A673 (cell line): ENCODE data around the gene C19orf44. TPM values are rescaled to one million over a fixed set of nuclear protein-coding genes. Genes with fewer than 3 reads are reported as not detected.
A peak's percentile ranks its signal among the peaks of the same experiment; 100 is the strongest.
"Not testable (repeated sequence)": the region's sequence is repeated elsewhere in the genome, so short reads cannot be mapped to it uniquely, and the experiment has no call there.

Experiments
- BruUV-seq: library from RNA; stranded (reverse); fragments of 400-500 nt; replicated peaks from 2 replicates; lab custom pipeline; 2021; lab: Mats Ljungman, UMichigan
- CTCF ChIA-PET: fragments of 300-600 bp; sonication (Branson Sonifier 250); formaldehyde crosslinking; loops from one replicate; lab custom pipeline; 2022; ENCODE audit warnings: antibody characterized with exemption; lab: Charles Lee
- POLR2A ChIA-PET: fragments of 300-600 bp; sonication (Branson Sonifier 250); formaldehyde crosslinking; loops from one replicate; lab custom pipeline; 2022; ENCODE audit warnings: antibody characterized with exemption; ENCODE audit not compliant: low non-redundant PET; lab: Charles Lee
- DNase-seq: peaks from one replicate; pipeline ENCODE4 v3.0.0-alpha.2; 2015; ENCODE audit warnings: low spot score
- H3K27ac ChIP-seq: fragments of 200-600 bp; sonication (generic); 2 replicates; pipeline ENCODE4 v1.5.1; 2016; ENCODE audit warnings: mixed run types, low read depth, mild to moderate bottlenecking, mixed read lengths, antibody characterized with exemption, low read length; ENCODE audit not compliant: poor library complexity, severe bottlenecking
- H3K27me3 ChIP-seq: fragments of 200-600 bp; sonication (generic); replicated peaks from 2 replicates; pipeline ENCODE4 v1.6.1; 2017; ENCODE audit warnings: mixed run types, low read depth, mild to moderate bottlenecking, mixed read lengths, antibody characterized with exemption, low read length; ENCODE audit not compliant: insufficient read depth, poor library complexity
- H3K36me3 ChIP-seq: fragments of 200-600 bp; sonication (generic); 2 replicates; pipeline ENCODE4 v1.6.1; 2016; ENCODE audit warnings: mixed run types, mild to moderate bottlenecking, mixed read lengths, antibody characterized with exemption, low read length; ENCODE audit not compliant: insufficient read depth, poor library complexity, severe bottlenecking
- H3K4me1 ChIP-seq: fragments of 200-600 bp; sonication (generic); 2 replicates; pipeline ENCODE4 v1.6.1; 2017; ENCODE audit warnings: mixed run types, mild to moderate bottlenecking, mixed read lengths, antibody characterized with exemption, low read length; ENCODE audit not compliant: insufficient read depth, poor library complexity, severe bottlenecking
- H3K4me3 ChIP-seq: fragments of 200-600 bp; sonication (generic); 2 replicates; pipeline ENCODE4 v1.5.1; 2016; ENCODE audit warnings: low read depth, mixed run types, mild to moderate bottlenecking, mixed read lengths, low read length; ENCODE audit not compliant: poor library complexity, severe bottlenecking
- H3K9me3 ChIP-seq: fragments of 200-600 bp; sonication (generic); 2 replicates; pipeline ENCODE4 v1.6.1; 2016; ENCODE audit warnings: mixed run types, low read depth, mild to moderate bottlenecking, mixed read lengths, antibody characterized with exemption, low read length; ENCODE audit not compliant: poor library complexity, severe bottlenecking
- EZH2 ChIP-seq: fragments of 200-600 bp; sonication (generic); IDR thresholded peaks from 2 replicates; pipeline ENCODE4 v1.6.1; 2017; ENCODE audit warnings: borderline replicate concordance, low read depth, mild to moderate bottlenecking, mixed read lengths, antibody characterized with exemption, low read length; ENCODE audit not compliant: poor library complexity, severe bottlenecking
- intact Hi-C: fragments of 100-400 bp; cut with micrococcal nuclease; formaldehyde crosslinking; loops from one replicate; pipeline ENCODE4 v1.10.0; 2022; ENCODE audit not compliant: unreplicated experiment
- total RNA-seq: library from RNA; stranded (reverse); gene quantifications from 2 replicates; pipeline ENCODE4 v1.2.3, GENCODE V29; 2021
- TF ChIP-seq, protein P1 (sequence below): fragments of 300-800, 200-600 bp; sonication (generic); conservative IDR thresholded peaks from 2 replicates; pipeline ENCODE4 v1.5.1; 2017; ENCODE audit warnings: low read depth, mild to moderate bottlenecking, antibody characterized with exemption, low read length, moderate library complexity, mixed read lengths

The C19orf44 gene
- total RNA-seq, 1 experiment from 2014 or later, result 9.8 TPM

- H3K4me3 ChIP-seq, result no peak overlapping the region
- ChIA-PET POLR2A (no interaction called here), CTCF (no interaction called here)
- H3K27me3 ChIP-seq, result no peaks in the 10 kb centered on the region
- no peak for TF ChIP-seq EZH2
- TF ChIP-seq, protein P1, sequence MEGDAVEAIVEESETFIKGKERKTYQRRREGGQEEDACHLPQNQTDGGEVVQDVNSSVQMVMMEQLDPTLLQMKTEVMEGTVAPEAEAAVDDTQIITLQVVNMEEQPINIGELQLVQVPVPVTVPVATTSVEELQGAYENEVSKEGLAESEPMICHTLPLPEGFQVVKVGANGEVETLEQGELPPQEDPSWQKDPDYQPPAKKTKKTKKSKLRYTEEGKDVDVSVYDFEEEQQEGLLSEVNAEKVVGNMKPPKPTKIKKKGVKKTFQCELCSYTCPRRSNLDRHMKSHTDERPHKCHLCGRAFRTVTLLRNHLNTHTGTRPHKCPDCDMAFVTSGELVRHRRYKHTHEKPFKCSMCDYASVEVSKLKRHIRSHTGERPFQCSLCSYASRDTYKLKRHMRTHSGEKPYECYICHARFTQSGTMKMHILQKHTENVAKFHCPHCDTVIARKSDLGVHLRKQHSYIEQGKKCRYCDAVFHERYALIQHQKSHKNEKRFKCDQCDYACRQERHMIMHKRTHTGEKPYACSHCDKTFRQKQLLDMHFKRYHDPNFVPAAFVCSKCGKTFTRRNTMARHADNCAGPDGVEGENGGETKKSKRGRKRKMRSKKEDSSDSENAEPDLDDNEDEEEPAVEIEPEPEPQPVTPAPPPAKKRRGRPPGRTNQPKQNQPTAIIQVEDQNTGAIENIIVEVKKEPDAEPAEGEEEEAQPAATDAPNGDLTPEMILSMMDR, result no peak
- H3K36me3 ChIP-seq, result peaks cover 14% of the 10 kb centered on the region
- H3K9me3 ChIP-seq, result no peaks in the 10 kb centered on the region
- BruUV-seq, result no TSS peak
- no peak overlapping the region for H3K27ac ChIP-seq
- peaks cover under 1% of the 10 kb centered on the region for H3K4me1 ChIP-seq
- intact Hi-C loops, result no loop called here
- no peak for DNase-seq
Measured at GRCh38 chr19:16548956-16549355, 52.8 kb downstream of the C19orf44 start.

GRCh38 chr19:16551902-16552301, 55.7 kb downstream of the C19orf44 start:
- H3K27ac ChIP-seq, CTCF ChIA-PET, H3K4me3 ChIP-seq, H3K27me3 ChIP-seq, H3K4me1 ChIP-seq, BruUV-seq, POLR2A ChIA-PET, H3K9me3 ChIP-seq, intact Hi-C loops, DNase-seq: not testable (repeated sequence)
- H3K36me3 ChIP-seq, result peaks cover 21% of the 10 kb centered on the region

GRCh38 chr19:16554776-16555175, 58.6 kb downstream of the C19orf44 start:
- peaks cover 21% of the 10 kb centered on the region for H3K36me3 ChIP-seq
- H3K27me3 ChIP-seq, result no peaks in the 10 kb centered on the region
- H3K9me3 ChIP-seq, result no peaks in the 10 kb centered on the region
- ChIA-PET POLR2A (no interaction called here), CTCF (no interaction called here)
- H3K4me3 ChIP-seq, result no peak overlapping the region
- H3K4me1 ChIP-seq, result peaks cover 2% of the 10 kb centered on the region
- intact Hi-C loops, result no loop called here
- TF ChIP-seq, protein P1, result no peak
- TF ChIP-seq EZH2, result no peak
- BruUV-seq, result no TSS peak
- DNase-seq, result no peak
- no peak overlapping the region for H3K27ac ChIP-seq

GRCh38 chr19:16559780-16560276, 63.6 kb downstream of the C19orf44 start:
- intact Hi-C loops, result no loop called here
- ChIA-PET CTCF (no interaction called here), POLR2A (no interaction called here)
- Histone ChIP-seq H3K4me3 (no peak overlapping the region), H3K27ac (peak overlapping the region; percentile 16), H3K4me1 (peaks cover 6% of the 10 kb centered on the region), H3K9me3 (no peaks in the 10 kb centered on the region), H3K27me3 (no peaks in the 10 kb centered on the region), H3K36me3 (peaks cover 23% of the 10 kb centered on the region)
- peak; percentile 23 for DNase-seq
- no TSS peak for BruUV-seq
- TF ChIP-seq, protein P1, result no peak
- no peak for TF ChIP-seq EZH2
